K562 (cell line): ENCODE measurements around the gene ENTPD5.

ENCODE experiments used
- EZH2 ChIP-seq: IDR thresholded peaks from 2 replicates; pipeline ENCODE4 v1.6.1; 2012; ENCODE audit warnings: low read depth, mild to moderate bottlenecking, inconsistent platforms, low read length, borderline replicate concordance
- FOS ChIP-seq: IDR thresholded peaks from 3 replicates; pipeline ENCODE4 v1.6.1; 2011; ENCODE audit not compliant: insufficient read length; ENCODE audit errors: extremely low read depth
- RAD21 ChIP-seq, 2 experiments: fragments of 250-450 bp in 1 of 2; fragments of 450-650 bp in 1 of 2; sonication (Bioruptor Pico) in 1 of 2; formaldehyde crosslinking in 1 of 2; IDR thresholded peaks in 1 of 2; conservative IDR thresholded peaks in 1 of 2; 2 replicates each; pipeline versions ENCODE4 v1.4.0 to v1.8.0; 2020 to 2022; ENCODE audit warnings: mild to moderate bottlenecking in 2 of 2, moderate library complexity in 1 of 2
- SRSF9 ChIP-seq: fragments of 200-400 bp; formaldehyde crosslinking; IDR thresholded peaks from 2 replicates; pipeline ENCODE4 v1.6.1; 2017; ENCODE audit warnings: low read depth, low read length, borderline replicate concordance
- ZNF239 ChIP-seq: fragments of 250-450 bp; sonication (Bioruptor Pico); IDR thresholded peaks from 2 replicates; pipeline ENCODE4 v1.4.0; 2020; ENCODE audit warnings: mild to moderate bottlenecking
- TF ChIP-seq, protein P1 (sequence below): sonication (generic); formaldehyde crosslinking; IDR thresholded peaks from 2 replicates; pipeline ENCODE4 v1.8.0; 2022; ENCODE audit warnings: mild to moderate bottlenecking, missing genetic modification reagents
- TF ChIP-seq, protein P2 (sequence below): sonication (generic); formaldehyde crosslinking; IDR thresholded peaks from 2 replicates; pipeline ENCODE4 v1.8.1; 2022; ENCODE audit warnings: missing genetic modification reagents
- TF ChIP-seq, protein P3 (sequence below), 2 experiments: fragments of 450-650 bp in 1 of 2; sonication (generic) in 1 of 2; formaldehyde crosslinking in 1 of 2; IDR thresholded peaks in 1 of 2; conservative IDR thresholded peaks in 1 of 2; 2 replicates each; pipeline versions ENCODE4 v1.6.1 to v1.8.1; 2016 to 2023; ENCODE audit warnings: mild to moderate bottlenecking in 2 of 2, moderate library complexity in 2 of 2, inconsistent platforms in 1 of 2, missing genetic modification reagents in 1 of 2
- TF ChIP-seq, protein P4 (sequence below): IDR thresholded peaks from 2 replicates; pipeline ENCODE4 v1.6.1; 2016; ENCODE audit warnings: missing genetic modification characterization, missing compliant biosample characterization

- no peak for TF ChIP-seq RAD21 (CRISPR knock-in tag; conservative IDR thresholded peaks at IDR 0.05 in 1 of 2, IDR thresholded peaks at IDR 0.05 in 1 of 2)
- no peak for TF ChIP-seq EZH2
- TF ChIP-seq ZNF239: no peak
- TF ChIP-seq FOS: no peak
- TF ChIP-seq, protein P1, sequence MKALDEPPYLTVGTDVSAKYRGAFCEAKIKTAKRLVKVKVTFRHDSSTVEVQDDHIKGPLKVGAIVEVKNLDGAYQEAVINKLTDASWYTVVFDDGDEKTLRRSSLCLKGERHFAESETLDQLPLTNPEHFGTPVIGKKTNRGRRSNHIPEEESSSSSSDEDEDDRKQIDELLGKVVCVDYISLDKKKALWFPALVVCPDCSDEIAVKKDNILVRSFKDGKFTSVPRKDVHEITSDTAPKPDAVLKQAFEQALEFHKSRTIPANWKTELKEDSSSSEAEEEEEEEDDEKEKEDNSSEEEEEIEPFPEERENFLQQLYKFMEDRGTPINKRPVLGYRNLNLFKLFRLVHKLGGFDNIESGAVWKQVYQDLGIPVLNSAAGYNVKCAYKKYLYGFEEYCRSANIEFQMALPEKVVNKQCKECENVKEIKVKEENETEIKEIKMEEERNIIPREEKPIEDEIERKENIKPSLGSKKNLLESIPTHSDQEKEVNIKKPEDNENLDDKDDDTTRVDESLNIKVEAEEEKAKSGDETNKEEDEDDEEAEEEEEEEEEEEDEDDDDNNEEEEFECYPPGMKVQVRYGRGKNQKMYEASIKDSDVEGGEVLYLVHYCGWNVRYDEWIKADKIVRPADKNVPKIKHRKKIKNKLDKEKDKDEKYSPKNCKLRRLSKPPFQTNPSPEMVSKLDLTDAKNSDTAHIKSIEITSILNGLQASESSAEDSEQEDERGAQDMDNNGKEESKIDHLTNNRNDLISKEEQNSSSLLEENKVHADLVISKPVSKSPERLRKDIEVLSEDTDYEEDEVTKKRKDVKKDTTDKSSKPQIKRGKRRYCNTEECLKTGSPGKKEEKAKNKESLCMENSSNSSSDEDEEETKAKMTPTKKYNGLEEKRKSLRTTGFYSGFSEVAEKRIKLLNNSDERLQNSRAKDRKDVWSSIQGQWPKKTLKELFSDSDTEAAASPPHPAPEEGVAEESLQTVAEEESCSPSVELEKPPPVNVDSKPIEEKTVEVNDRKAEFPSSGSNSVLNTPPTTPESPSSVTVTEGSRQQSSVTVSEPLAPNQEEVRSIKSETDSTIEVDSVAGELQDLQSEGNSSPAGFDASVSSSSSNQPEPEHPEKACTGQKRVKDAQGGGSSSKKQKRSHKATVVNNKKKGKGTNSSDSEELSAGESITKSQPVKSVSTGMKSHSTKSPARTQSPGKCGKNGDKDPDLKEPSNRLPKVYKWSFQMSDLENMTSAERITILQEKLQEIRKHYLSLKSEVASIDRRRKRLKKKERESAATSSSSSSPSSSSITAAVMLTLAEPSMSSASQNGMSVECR (CRISPR knock-in tag): no peak
- no peak for TF ChIP-seq SRSF9
- TF ChIP-seq, protein P2, sequence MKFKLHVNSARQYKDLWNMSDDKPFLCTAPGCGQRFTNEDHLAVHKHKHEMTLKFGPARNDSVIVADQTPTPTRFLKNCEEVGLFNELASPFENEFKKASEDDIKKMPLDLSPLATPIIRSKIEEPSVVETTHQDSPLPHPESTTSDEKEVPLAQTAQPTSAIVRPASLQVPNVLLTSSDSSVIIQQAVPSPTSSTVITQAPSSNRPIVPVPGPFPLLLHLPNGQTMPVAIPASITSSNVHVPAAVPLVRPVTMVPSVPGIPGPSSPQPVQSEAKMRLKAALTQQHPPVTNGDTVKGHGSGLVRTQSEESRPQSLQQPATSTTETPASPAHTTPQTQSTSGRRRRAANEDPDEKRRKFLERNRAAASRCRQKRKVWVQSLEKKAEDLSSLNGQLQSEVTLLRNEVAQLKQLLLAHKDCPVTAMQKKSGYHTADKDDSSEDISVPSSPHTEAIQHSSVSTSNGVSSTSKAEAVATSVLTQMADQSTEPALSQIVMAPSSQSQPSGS (CRISPR knock-in tag): no peak
- TF ChIP-seq, protein P3, sequence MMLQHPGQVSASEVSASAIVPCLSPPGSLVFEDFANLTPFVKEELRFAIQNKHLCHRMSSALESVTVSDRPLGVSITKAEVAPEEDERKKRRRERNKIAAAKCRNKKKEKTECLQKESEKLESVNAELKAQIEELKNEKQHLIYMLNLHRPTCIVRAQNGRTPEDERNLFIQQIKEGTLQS (IDR thresholded peaks at IDR 0.05): peak; percentile 63
- TF ChIP-seq, protein P3 (CRISPR knock-in tag; conservative IDR thresholded peaks at IDR 0.05): no peak
- TF ChIP-seq, protein P4, sequence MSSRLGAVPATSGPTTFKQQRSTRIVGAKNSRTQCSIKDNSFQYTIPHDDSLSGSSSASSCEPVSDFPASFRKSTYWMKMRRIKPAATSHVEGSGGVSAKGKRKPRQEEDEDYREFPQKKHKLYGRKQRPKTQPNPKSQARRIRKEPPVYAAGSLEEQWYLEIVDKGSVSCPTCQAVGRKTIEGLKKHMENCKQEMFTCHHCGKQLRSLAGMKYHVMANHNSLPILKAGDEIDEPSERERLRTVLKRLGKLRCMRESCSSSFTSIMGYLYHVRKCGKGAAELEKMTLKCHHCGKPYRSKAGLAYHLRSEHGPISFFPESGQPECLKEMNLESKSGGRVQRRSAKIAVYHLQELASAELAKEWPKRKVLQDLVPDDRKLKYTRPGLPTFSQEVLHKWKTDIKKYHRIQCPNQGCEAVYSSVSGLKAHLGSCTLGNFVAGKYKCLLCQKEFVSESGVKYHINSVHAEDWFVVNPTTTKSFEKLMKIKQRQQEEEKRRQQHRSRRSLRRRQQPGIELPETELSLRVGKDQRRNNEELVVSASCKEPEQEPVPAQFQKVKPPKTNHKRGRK (tag): no peak
Observed at GRCh38 chr14:74014299-74014698, 4.8 kb downstream of the ENTPD5 start.
